Fibroblast of the aortic adventitia (primary cell): ENCODE measurements around the gene PLEKHA1. TPM values are rescaled to one million over a fixed set of nuclear protein-coding genes. Genes with fewer than 3 reads are reported as not detected.

ENCODE experiments used
- DNase-seq: peaks from one replicate; pipeline ENCODE4 v3.0.0-alpha.2; 2010; ENCODE audit warnings: low read depth
- H3K4me3 ChIP-seq: 2 replicates; pipeline ENCODE4 v1.5.1; 2011; ENCODE audit warnings: low read depth, mild to moderate bottlenecking, control low read depth, low read length, moderate library complexity
- CTCF ChIP-seq: IDR thresholded peaks from 2 replicates; pipeline ENCODE4 v1.5.1; 2011; ENCODE audit warnings: mild to moderate bottlenecking, low read length, control low read depth, inconsistent platforms; ENCODE audit not compliant: insufficient read depth
- total RNA-seq: library from RNA; depleted of rRNA; stranded (reverse); fragments of >200 nt; gene quantifications from 2 replicates; pipeline ENCODE4 v1.2.3, GENCODE V29; 2012; ENCODE audit warnings: low replicate concordance

The PLEKHA1 gene
- total RNA-seq, 1 donor, result 29.8 TPM

- no peak for TF ChIP-seq CTCF
- no peak for DNase-seq
- H3K4me3 ChIP-seq, result no peak overlapping the region
These were observed 45.1 kb upstream of the PLEKHA1 start for GRCh38 chr10:122329416-122329815.

- no peak for TF ChIP-seq CTCF
These were observed 43.4 kb upstream of the PLEKHA1 start for GRCh38 chr10:122331100-122331499.

GRCh38 chr10:122331615-122332446 is 42.7 kb upstream of the PLEKHA1 start:
- no peak overlapping the region for H3K4me3 ChIP-seq
- no peak for DNase-seq
- TF ChIP-seq CTCF, result no peak

More at GRCh38 chr10:122331100-122331499, 43.4 kb upstream of the PLEKHA1 start:
- no peak for DNase-seq
- no peak overlapping the region for H3K4me3 ChIP-seq

- no peak for DNase-seq
- no peak overlapping the region for H3K4me3 ChIP-seq
- no peak for TF ChIP-seq CTCF
These were observed 41.5 kb upstream of the PLEKHA1 start for GRCh38 chr10:122333037-122333436.

- no peak overlapping the region for H3K4me3 ChIP-seq
- no peak for TF ChIP-seq CTCF
- DNase-seq, result no peak
These were observed 38.2 kb upstream of the PLEKHA1 start for GRCh38 chr10:122336332-122336731.

GRCh38 chr10:122336961-122337360 is 37.5 kb upstream of the PLEKHA1 start:
- no peak for TF ChIP-seq CTCF
- no peak for DNase-seq
- no peak overlapping the region for H3K4me3 ChIP-seq
